Stimulated activated naive B cell treated with anti-CD40 and anti-IgM and Interleukin-4, amounts not matched to agents 10 μg/mL and 1 μg/mL and 100 μg/mL, for 72 hours (primary cell): ENCODE measurements around the gene MAP3K19.

Experiments used
- ATAC-seq, 2 donors: fragments of 150-1000 bp; cut with Tn5 transposase; replicated peaks; 2 replicates each; pipeline ENCODE4 v1.10.0; 2021; ENCODE audit warnings: moderate library complexity in 1 of 2
- DNase-seq: peaks from one replicate; pipeline ENCODE4 v3.0.0; 2021
- H3K27ac Mint-ChIP-seq: one replicate; pipeline ENCODE4 v1.8.0; 2022; ENCODE audit warnings: mild to moderate bottlenecking, mixed read lengths
- H3K27me3 Mint-ChIP-seq, 2 donors: one replicate each; pipeline ENCODE4 v1.8.0; 2022; ENCODE audit warnings: mixed read lengths in 2 of 2
- H3K36me3 Mint-ChIP-seq, 2 donors: one replicate each; pipeline ENCODE4 v1.8.0; 2022; ENCODE audit warnings: mixed read lengths in 2 of 2, mild to moderate bottlenecking in 1 of 2
- H3K4me1 Mint-ChIP-seq, 2 donors: one replicate each; pipeline ENCODE4 v1.8.0; 2022; ENCODE audit warnings: mixed read lengths in 2 of 2, mild to moderate bottlenecking in 1 of 2
- H3K4me3 Mint-ChIP-seq, 2 donors: one replicate each; pipeline ENCODE4 v1.8.0; 2022; ENCODE audit warnings: mild to moderate bottlenecking in 2 of 2, mixed read lengths in 2 of 2, moderate library complexity in 1 of 2
- H3K9me3 Mint-ChIP-seq, 2 donors: one replicate each; pipeline ENCODE4 v1.8.0; 2022; ENCODE audit warnings: mixed read lengths in 2 of 2, mild to moderate bottlenecking in 1 of 2

Gene MAP3K19

DNA sequence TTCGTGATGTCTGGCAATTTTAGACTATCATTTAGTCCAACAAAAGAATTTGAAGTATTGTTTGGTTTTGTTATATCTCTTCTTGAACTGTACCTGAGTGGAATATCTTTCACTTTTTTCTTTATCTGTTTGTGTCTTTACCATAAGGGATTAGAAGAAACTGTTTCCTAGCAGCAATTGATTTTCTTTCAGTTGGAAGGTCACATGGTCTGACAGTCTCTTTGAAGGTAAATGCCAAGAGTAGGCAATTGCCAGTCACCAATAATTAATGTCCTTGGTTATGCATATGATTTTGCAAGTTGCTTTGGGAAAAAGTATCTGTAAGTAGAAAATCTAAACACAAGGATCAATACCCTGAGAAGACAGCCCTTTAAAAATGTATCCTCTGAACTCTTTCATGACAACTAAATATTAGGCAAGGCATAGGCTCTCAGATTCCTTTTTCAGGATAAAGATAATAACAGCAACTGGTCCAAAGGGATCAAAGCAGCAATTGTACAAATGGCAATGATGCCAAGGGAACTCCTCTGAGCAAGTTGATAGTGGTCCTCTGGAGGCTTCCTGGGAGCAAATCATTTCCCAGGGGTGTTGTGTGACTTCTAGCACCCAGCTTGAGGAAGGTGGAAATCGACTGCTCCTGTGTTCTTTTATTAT lies 17.6 kb downstream of the MAP3K19 start:
- peaks cover 10 to 11% of the 10 kb centered on the region in 2 donors for H3K27me3 Mint-ChIP-seq
- no peak overlapping the region for H3K4me3 Mint-ChIP-seq
- no peak overlapping the region for H3K27ac Mint-ChIP-seq
- ATAC-seq (no peak), DNase-seq (no peak)
- H3K36me3 Mint-ChIP-seq: no peaks in the 10 kb centered on the region
- peaks cover 0 to 1% of the 10 kb centered on the region in 2 donors for H3K9me3 Mint-ChIP-seq
- no peaks in the 10 kb centered on the region for H3K4me1 Mint-ChIP-seq

- peaks cover 5 to 14% of the 10 kb centered on the region in 2 donors for H3K4me1 Mint-ChIP-seq
- ATAC-seq (peak; percentile 60 to 63), DNase-seq (no peak)
- H3K36me3 Mint-ChIP-seq: peaks cover 2 to 3% of the 10 kb centered on the region in 2 donors
- H3K4me3 Mint-ChIP-seq: no peak overlapping the region
- peaks cover 0 to 5% of the 10 kb centered on the region in 2 donors for H3K27me3 Mint-ChIP-seq
- H3K27ac Mint-ChIP-seq: no peak overlapping the region
- peaks cover 0 to 5% of the 10 kb centered on the region in 2 donors for H3K9me3 Mint-ChIP-seq
Measured at GRCh38 chr2:135023886-135024485, 23.3 kb downstream of the MAP3K19 start.

GRCh38 chr2:135022952-135023880 lies 24.0 kb downstream of the MAP3K19 start:
- no peak overlapping the region for H3K27ac Mint-ChIP-seq

DNA sequence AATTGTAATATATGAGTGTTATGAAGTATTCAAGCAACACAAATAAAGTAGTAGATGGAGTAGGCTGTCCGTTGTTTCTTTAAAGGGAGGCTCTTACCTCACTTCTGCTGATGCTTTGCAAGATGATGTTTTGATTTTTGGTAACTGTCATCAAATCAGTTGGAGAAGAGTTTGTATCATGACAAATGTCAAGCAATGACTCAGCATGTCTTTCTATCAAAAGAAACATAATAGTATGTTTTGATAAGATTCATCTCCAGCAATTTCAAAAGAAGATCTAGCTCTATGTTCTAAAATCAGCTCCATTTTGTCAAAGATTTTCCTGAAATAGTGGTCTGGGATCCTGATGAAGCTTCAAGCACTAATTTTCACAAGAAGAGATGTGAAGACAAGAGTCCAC lies 25.6 kb downstream of the MAP3K19 start:
- no peak overlapping the region for H3K4me3 Mint-ChIP-seq
- H3K9me3 Mint-ChIP-seq: peaks cover 0 to 5% of the 10 kb centered on the region in 2 donors
- H3K27ac Mint-ChIP-seq: no peak overlapping the region
- no peaks in the 10 kb centered on the region for H3K27me3 Mint-ChIP-seq
- no peak for DNase-seq
- no peak for ATAC-seq
- H3K36me3 Mint-ChIP-seq: peaks cover 2 to 3% of the 10 kb centered on the region in 2 donors
- peaks cover 5 to 14% of the 10 kb centered on the region in 2 donors for H3K4me1 Mint-ChIP-seq

More at GRCh38 chr2:135022952-135023880, 24.0 kb downstream of the MAP3K19 start:
- Mint-ChIP-seq H3K36me3 (peaks cover 2 to 3% of the 10 kb centered on the region in 2 donors), H3K27me3 (peaks cover 0 to 5% of the 10 kb centered on the region in 2 donors), H3K4me3 (no peak overlapping the region), H3K4me1 (peaks cover 5 to 14% of the 10 kb centered on the region in 2 donors), H3K9me3 (peaks cover 0 to 5% of the 10 kb centered on the region in 2 donors)
- DNase-seq (no peak), ATAC-seq (peak in 1 of 2 donors; percentile 8)

DNA sequence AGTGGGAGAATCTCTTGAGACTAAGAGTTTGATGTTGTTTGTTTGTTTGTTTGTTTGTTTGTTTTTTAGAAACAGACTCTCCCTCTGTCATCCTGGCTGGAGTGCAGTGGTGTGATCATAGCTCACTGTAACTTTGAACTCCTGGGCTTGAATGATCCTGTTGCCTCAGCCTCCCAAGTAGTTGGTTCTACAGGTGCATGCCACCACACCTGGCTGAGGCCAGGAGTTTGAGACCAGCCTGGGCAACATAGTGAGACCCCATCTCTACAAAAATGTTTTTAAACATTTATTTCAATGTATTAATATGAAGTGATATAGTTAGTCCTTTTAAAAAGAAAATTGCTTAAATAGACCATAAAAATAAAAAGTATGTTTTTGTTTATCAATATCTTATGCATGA lies 35.6 kb downstream of the MAP3K19 start:
- Mint-ChIP-seq H3K4me3 (no peak overlapping the region), H3K27ac (no peak overlapping the region), H3K9me3 (no peaks in the 10 kb centered on the region), H3K27me3 (peaks cover 3 to 11% of the 10 kb centered on the region in 2 donors), H3K4me1 (no peaks in the 10 kb centered on the region), H3K36me3 (no peaks in the 10 kb centered on the region)
- no peak for DNase-seq
- ATAC-seq: no peak

- H3K4me3 Mint-ChIP-seq: no peak overlapping the region
- peaks cover 6 to 14% of the 10 kb centered on the region in 2 donors for H3K27me3 Mint-ChIP-seq
- no peaks in the 10 kb centered on the region for H3K9me3 Mint-ChIP-seq
- DNase-seq (no peak), ATAC-seq (no peak)
- no peak overlapping the region for H3K27ac Mint-ChIP-seq
- H3K36me3 Mint-ChIP-seq: no peaks in the 10 kb centered on the region
- no peaks in the 10 kb centered on the region for H3K4me1 Mint-ChIP-seq
Measured at GRCh38 chr2:135010200-135010942, 36.9 kb downstream of the MAP3K19 start.

DNA sequence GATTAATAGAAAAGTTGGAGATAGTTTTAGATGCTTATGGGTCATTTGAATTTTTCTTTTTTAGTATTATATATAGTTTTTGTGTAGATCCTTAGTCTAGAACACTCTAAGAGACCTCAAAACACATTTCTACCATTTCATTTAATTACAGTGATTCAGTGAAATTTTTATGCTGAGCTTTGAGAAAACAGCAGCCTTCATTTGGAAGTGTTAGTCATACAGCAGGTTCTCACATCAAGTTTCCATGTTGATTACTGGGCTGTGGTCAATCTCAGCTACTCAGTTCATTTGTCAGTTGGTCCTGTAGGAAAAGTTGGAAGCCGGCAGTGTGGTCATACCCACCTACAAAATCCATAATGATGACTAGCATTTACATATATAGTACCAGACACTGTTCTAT lies 37.9 kb downstream of the MAP3K19 start:
- ATAC-seq (no peak), DNase-seq (no peak)
- no peak overlapping the region for H3K4me3 Mint-ChIP-seq
- H3K9me3 Mint-ChIP-seq: no peaks in the 10 kb centered on the region
- no peaks in the 10 kb centered on the region for H3K36me3 Mint-ChIP-seq
- H3K27me3 Mint-ChIP-seq: peaks cover 11 to 19% of the 10 kb centered on the region in 2 donors
- peaks cover 1 to 2% of the 10 kb centered on the region in 2 donors for H3K4me1 Mint-ChIP-seq
- no peak overlapping the region for H3K27ac Mint-ChIP-seq

- no peak overlapping the region for H3K27ac Mint-ChIP-seq
- DNase-seq: no peak
- H3K27me3 Mint-ChIP-seq: peaks cover 15 to 22% of the 10 kb centered on the region in 2 donors
Measured at GRCh38 chr2:135005753-135006152, 41.5 kb downstream of the MAP3K19 start.

GRCh38 chr2:135004005-135004746 lies 43.1 kb downstream of the MAP3K19 start:
- Mint-ChIP-seq H3K4me3 (no peak overlapping the region), H3K9me3 (no peaks in the 10 kb centered on the region), H3K27me3 (peaks cover 15 to 16% of the 10 kb centered on the region in 2 donors), H3K4me1 (peaks cover 3 to 5% of the 10 kb centered on the region in 2 donors), H3K27ac (no peak overlapping the region), H3K36me3 (no peaks in the 10 kb centered on the region)
- ATAC-seq (peak; percentile 99), DNase-seq (peak; percentile 50)

More at GRCh38 chr2:135005753-135006152, 41.5 kb downstream of the MAP3K19 start:
- ATAC-seq: no peak
- Mint-ChIP-seq H3K4me1 (peaks cover 3 to 5% of the 10 kb centered on the region in 2 donors), H3K36me3 (no peaks in the 10 kb centered on the region), H3K9me3 (no peaks in the 10 kb centered on the region), H3K4me3 (no peak overlapping the region)

- H3K36me3 Mint-ChIP-seq: no peaks in the 10 kb centered on the region
- H3K4me1 Mint-ChIP-seq: peaks cover 3 to 5% of the 10 kb centered on the region in 2 donors
- DNase-seq (no peak), ATAC-seq (no peak)
- H3K27ac Mint-ChIP-seq: no peak overlapping the region
- no peaks in the 10 kb centered on the region for H3K9me3 Mint-ChIP-seq
- no peak overlapping the region for H3K4me3 Mint-ChIP-seq
- peaks cover 15 to 16% of the 10 kb centered on the region in 2 donors for H3K27me3 Mint-ChIP-seq
Measured at GRCh38 chr2:135002836-135003235, 44.4 kb downstream of the MAP3K19 start.

- no peak for ATAC-seq
- Mint-ChIP-seq H3K9me3 (no peaks in the 10 kb centered on the region), H3K4me1 (peaks cover 3 to 5% of the 10 kb centered on the region in 2 donors), H3K27me3 (peaks cover 4 to 5% of the 10 kb centered on the region in 2 donors), H3K27ac (no peak overlapping the region), H3K36me3 (no peaks in the 10 kb centered on the region), H3K4me3 (no peak overlapping the region)
- DNase-seq: no peak
Measured at GRCh38 chr2:134999521-134999920, 47.7 kb downstream of the MAP3K19 start.

- Mint-ChIP-seq H3K27me3 (peaks cover 0 to 4% of the 10 kb centered on the region in 2 donors), H3K4me3 (no peak overlapping the region), H3K27ac (no peak overlapping the region), H3K4me1 (no peaks in the 10 kb centered on the region), H3K36me3 (no peaks in the 10 kb centered on the region), H3K9me3 (peaks cover under 1 to 2% of the 10 kb centered on the region in 2 donors)
- ATAC-seq (peak in 1 of 2 donors; percentile 46), DNase-seq (no peak)
Measured at GRCh38 chr2:134988994-134989605, 58.1 kb downstream of the MAP3K19 start.

- no peak overlapping the region for H3K4me3 Mint-ChIP-seq
- H3K27me3 Mint-ChIP-seq: peaks cover 0 to 4% of the 10 kb centered on the region in 2 donors
- ATAC-seq (no peak), DNase-seq (no peak)
- no peaks in the 10 kb centered on the region for H3K4me1 Mint-ChIP-seq
- H3K27ac Mint-ChIP-seq: no peak overlapping the region
- H3K36me3 Mint-ChIP-seq: no peaks in the 10 kb centered on the region
- H3K9me3 Mint-ChIP-seq: peaks cover 2 to 3% of the 10 kb centered on the region in 2 donors
Measured at GRCh38 chr2:134985061-134985460, 62.2 kb downstream of the MAP3K19 start.
